ENCODE results near the gene MEDAG. TPM values are rescaled to one million over a fixed set of nuclear protein-coding genes. Genes with fewer than 3 reads are reported as not detected.

MEDAG gene
- total RNA-seq, 1 donor from 2014 or later, result 7.2 TPM

GRCh38 chr13:30873499-30873898 is 32.6 kb upstream of the MEDAG start:
- no peak for DNase-seq
- TF ChIP-seq CTCF (IDR thresholded peaks at IDR 0.05), result no peak
- no peak overlapping the region for H3K27ac ChIP-seq

DNA sequence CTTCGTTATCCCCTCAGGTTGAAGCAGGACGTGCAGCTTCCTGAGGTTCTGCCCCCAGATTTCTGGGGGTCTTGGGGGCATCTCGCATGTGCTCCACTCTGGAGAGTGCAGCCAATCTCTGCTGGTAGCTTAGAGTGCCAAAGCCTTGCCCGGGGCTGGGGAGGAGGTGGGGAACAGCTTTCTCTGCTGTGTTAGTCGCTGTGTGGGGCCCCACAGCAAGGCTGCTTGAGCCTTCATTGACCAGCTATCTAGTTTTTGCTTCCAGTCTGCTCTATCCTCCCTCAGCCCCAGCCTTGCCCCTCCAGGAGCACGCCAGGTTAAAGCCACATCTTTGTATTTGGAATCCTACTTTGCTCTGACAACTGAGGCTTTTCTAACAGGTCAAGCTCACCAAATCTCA is 32.0 kb upstream of the MEDAG start:
- Histone ChIP-seq H3K36me3 (no peaks in the 10 kb centered on the region), H3K4me3 (no peak overlapping the region), H3K27ac (no peak overlapping the region), H3K9me3 (no peaks in the 10 kb centered on the region), H3K4me1 (peaks cover 14% of the 10 kb centered on the region), H3K27me3 (ENCODE audit: low read depth) (no peaks in the 10 kb centered on the region)
- no peak for ATAC-seq
- intact Hi-C loops (cut with DNase I), result no loop called here
- no peak for TF ChIP-seq CTCF (IDR thresholded peaks at IDR 0.05)
- no peak for DNase-seq

More at GRCh38 chr13:30873499-30873898, 32.6 kb upstream of the MEDAG start:
- peaks cover 14% of the 10 kb centered on the region for H3K4me1 ChIP-seq
- H3K36me3 ChIP-seq, result no peaks in the 10 kb centered on the region
- ATAC-seq, result no peak
- H3K9me3 ChIP-seq, result no peaks in the 10 kb centered on the region
- intact Hi-C loops (cut with DNase I), result no loop called here
- no peaks in the 10 kb centered on the region for H3K27me3 ChIP-seq (ENCODE audit: low read depth)
- no peak overlapping the region for H3K4me3 ChIP-seq

DNA sequence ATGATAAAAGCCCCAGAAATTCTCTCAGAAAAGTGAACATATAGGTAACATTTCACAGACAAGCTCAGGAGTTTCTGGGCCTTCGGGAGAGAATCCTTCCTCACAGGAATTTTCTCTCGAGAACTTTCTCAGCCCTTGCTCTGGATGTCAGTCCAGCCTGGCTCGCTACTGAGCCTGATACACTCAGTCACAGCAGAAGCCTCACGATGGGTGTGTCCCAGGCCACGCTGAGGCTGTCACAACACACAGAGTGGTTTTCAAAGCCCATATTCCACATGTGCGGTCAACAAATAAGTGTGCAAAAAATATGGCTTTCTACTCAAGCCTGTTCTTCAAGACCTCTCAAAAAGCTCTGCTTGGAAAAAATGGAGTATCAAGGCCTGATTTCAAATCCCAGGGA is 31.5 kb upstream of the MEDAG start:
- H3K9me3 ChIP-seq, result no peaks in the 10 kb centered on the region

GRCh38 chr13:30877335-30877734 is 28.7 kb upstream of the MEDAG start:
- intact Hi-C loops (cut with DNase I), result no loop called here
- no peak overlapping the region for H3K27ac ChIP-seq

More for the DNA sequence above, 31.5 kb upstream of the MEDAG start:
- DNase-seq, result no peak
- no peaks in the 10 kb centered on the region for H3K36me3 ChIP-seq
- no peaks in the 10 kb centered on the region for H3K27me3 ChIP-seq (ENCODE audit: low read depth)
- H3K27ac ChIP-seq, result no peak overlapping the region
- H3K4me1 ChIP-seq, result peaks cover 14% of the 10 kb centered on the region
- no peak overlapping the region for H3K4me3 ChIP-seq
- ATAC-seq, result no peak
- intact Hi-C loops (cut with DNase I), result no loop called here
- no peak for TF ChIP-seq CTCF (IDR thresholded peaks at IDR 0.05)

GRCh38 chr13:30880151-30880855 is 25.8 kb upstream of the MEDAG start:
- DNase-seq (no peak), ATAC-seq (no peak)
- Histone ChIP-seq H3K9me3 (no peaks in the 10 kb centered on the region), H3K36me3 (no peaks in the 10 kb centered on the region), H3K27ac (no peak overlapping the region), H3K4me1 (peaks cover 13% of the 10 kb centered on the region), H3K27me3 (ENCODE audit: low read depth) (no peaks in the 10 kb centered on the region), H3K4me3 (no peak overlapping the region)
- intact Hi-C loops (cut with DNase I), result no loop called here
- no peak for TF ChIP-seq CTCF (IDR thresholded peaks at IDR 0.05)

More at GRCh38 chr13:30877335-30877734, 28.7 kb upstream of the MEDAG start:
- H3K4me1 ChIP-seq, result peaks cover 19% of the 10 kb centered on the region
- no peaks in the 10 kb centered on the region for H3K27me3 ChIP-seq (ENCODE audit: low read depth)
- ATAC-seq, result no peak
- no peaks in the 10 kb centered on the region for H3K9me3 ChIP-seq
- H3K4me3 ChIP-seq, result no peak overlapping the region
- no peak for DNase-seq
- no peaks in the 10 kb centered on the region for H3K36me3 ChIP-seq
- no peak for TF ChIP-seq CTCF (IDR thresholded peaks at IDR 0.05)
